Activated CD8-positive, alpha-beta memory T cell treated with anti-CD3 and anti-CD28 coated beads for 36 hours (primary cell): ENCODE results near the gene SUFU. TPM values are rescaled to one million over a fixed set of nuclear protein-coding genes. Genes with fewer than 3 reads are reported as not detected.

Experiments
- CTCF ChIA-PET: fragments of 350-600 bp; sonication (Branson Sonifier 250); formaldehyde crosslinking; loops from one replicate; lab custom pipeline; 2021; ENCODE audit warnings: antibody characterized with exemption; lab: Charles Lee
- POLR2A ChIA-PET: fragments of 350-600 bp; sonication (Branson Sonifier 250); formaldehyde crosslinking; loops from one replicate; lab custom pipeline; 2021; ENCODE audit warnings: antibody characterized with exemption; lab: Charles Lee
- total RNA-seq, 2 experiments: library from RNA; stranded (reverse); gene quantifications; one replicate each; pipeline ENCODE4 v1.2.3, GENCODE V29; 2021

SUFU gene
- total RNA-seq, 2 experiments from 2014 or later = 6.8 to 7.4 TPM

- POLR2A ChIA-PET = no interaction called here
- CTCF ChIA-PET = no interaction called here
Observed at GRCh38 chr10:102598243-102598642, 94.5 kb downstream of the SUFU start.

GRCh38 chr10:102599565-102600327, 96.0 kb downstream of the SUFU start:
- ChIA-PET CTCF (interaction anchor here (1.0 to 1.6 kb wide), 2 partner anchors 11 to 16 kb away, joined by 4 read pairs; no protein-coding TSS in a partner anchor), POLR2A (no interaction called here)

DNA sequence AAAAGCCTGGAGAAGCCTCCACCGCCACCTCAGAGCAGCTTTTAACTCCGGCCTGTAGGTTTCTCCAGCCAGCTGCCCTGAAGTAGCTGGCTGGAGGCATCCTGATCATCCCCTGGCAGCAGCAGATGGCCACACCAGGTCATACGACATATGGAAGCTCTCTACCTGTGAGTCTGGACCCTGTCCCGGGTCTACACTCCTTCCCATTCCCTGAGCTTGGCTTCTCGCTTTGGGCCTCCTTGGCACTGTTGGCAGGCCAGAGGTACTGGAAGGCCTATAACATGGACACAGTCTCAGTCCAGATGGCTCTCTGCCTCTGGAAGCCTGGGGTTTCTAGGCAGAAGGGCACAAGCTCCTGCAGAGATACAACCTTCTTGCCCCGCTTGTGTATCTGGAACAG, 97.0 kb downstream of the SUFU start:
- ChIA-PET CTCF (interaction anchor here (1.6 kb wide), 1 partner anchor 17 kb away, joined by 4 read pairs; no protein-coding TSS in a partner anchor), POLR2A (no interaction called here)

- POLR2A ChIA-PET = no interaction called here
- CTCF ChIA-PET = interaction anchor here (0.5 to 1.6 kb wide), 2 partner anchors 18 to 60 kb away, joined by 3 to 4 read pairs; no protein-coding TSS in a partner anchor
Observed at GRCh38 chr10:102601639-102602038, 97.9 kb downstream of the SUFU start.

- POLR2A ChIA-PET = no interaction called here
- CTCF ChIA-PET = interaction anchor here (0.5 kb wide), 1 partner anchor 61 kb away, joined by 3 read pairs; no protein-coding TSS in a partner anchor
Observed at GRCh38 chr10:102602272-102603045, 98.7 kb downstream of the SUFU start.

DNA sequence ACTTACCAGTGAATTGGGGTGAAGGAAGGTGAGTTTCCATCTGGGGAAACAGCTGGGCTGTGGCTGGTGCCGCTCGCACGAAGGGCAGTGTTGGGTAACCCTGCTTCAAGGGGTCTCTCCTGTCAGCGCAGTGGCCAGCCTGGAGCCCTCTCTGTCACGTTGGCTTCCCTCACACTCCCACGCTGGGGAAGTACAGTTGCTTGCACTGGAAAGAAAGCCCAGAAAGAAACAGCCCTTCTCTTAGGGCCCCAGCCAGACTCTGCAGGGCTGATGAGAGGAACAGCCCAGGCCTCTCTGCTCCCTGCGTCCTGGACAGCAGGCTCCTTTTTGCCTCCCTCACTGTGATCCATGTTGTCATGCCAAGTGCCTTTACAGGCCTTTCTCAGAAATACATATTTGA, 100.2 kb downstream of the SUFU start:
- ChIA-PET POLR2A (no interaction called here), CTCF (no interaction called here)

DNA sequence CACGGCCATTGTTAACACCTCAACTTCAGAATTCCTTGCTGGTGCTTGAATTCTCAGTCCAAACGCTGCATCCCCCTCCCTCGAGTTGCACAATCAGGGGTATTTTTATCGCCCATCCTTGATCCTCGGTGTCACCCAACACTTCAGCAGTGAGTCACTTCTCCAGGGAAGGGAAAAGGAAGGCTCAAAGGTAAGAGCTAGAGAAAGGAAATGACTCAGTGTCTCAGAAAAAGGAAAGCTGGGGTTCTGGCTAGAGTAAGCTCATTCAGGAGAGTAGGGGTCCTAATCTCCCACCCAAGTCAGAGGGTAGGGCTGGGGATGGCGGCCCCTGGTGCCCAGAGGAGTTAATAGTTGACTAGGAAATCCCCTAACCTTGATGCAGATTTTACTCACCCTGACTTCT, 100.7 kb downstream of the SUFU start:
- ChIA-PET CTCF (no interaction called here), POLR2A (no interaction called here)

DNA sequence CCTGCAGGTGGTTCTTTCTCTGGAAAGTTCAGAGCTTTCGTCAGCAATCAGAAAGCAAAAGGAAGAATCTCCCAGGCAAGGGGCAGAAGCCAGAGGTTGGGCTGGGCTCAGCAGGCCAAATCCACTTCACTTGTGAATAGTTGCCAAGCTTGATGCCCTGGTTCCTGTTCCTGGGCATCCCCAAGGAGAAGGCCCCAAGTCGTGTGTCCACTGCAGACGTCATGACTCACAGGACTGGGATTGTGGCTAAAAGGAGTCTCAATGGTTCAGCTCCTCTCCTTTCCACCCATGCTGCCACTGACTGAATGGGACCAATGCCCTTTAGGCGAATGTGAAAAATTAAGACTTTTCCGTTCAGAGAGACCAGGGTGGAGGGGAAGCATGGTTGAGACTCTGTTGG, 101.9 kb downstream of the SUFU start:
- ChIA-PET CTCF (interaction anchor here (0.6 kb wide), 1 partner anchor 1278 kb away, joined by 3 read pairs; no protein-coding TSS in a partner anchor), POLR2A (no interaction called here)

DNA sequence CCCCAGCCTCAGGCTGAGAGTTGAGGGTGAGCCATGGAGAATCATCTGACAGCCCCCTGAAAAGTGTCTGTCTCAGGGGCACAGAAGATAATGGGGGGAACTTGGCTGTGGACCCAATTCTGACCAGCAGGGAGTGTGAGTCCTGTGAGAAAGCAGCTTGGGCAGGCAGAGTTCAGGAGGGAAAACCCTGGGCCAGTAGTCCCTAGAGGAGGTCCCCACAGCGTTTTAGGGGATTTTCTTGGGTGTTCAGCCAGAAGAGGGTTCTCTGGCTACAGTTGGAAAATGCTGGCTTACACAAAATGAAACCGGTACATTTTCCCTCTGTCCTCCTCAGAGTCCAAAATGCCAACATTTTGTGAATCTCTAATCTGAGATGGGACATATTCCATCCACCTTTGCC, 104.7 kb downstream of the SUFU start:
- CTCF ChIA-PET = interaction anchor here (1.4 kb wide), 1 partner anchor 36 kb away, joined by 3 read pairs; the partner anchor contains the start of gene TRIM8
- POLR2A ChIA-PET = no interaction called here

DNA sequence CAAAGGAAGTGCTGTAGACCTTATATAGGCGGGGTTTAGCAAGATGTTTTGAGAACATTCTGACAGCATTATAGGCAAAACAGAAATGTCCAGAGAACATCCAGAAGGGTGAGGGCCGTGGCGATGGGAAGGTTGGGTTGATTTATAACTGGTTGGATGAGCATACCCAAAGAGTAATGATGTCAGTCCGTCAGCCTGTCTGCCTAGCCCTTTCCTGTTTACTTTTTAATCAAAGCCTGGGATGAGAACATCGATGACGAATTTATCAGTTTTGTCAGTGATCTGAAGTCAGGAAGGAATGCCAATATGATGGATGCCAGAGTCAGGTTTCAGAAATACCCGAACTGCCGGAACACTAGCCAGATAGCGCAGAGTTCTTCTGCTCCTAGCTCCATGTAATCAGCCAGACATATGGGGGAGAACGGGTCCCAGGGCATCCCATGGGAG, 106.7 kb downstream of the SUFU start:
- ChIA-PET POLR2A (interaction anchor here (0.6 kb wide), 1 partner anchor 38 kb away, joined by 4 read pairs; no protein-coding TSS in a partner anchor), CTCF (interaction anchor here (1.2 kb wide), 1 partner anchor 10 kb away, joined by 4 read pairs; no protein-coding TSS in a partner anchor)

- ChIA-PET CTCF (interaction anchor here (1.2 kb wide), 1 partner anchor 12 kb away, joined by 4 read pairs; no protein-coding TSS in a partner anchor), POLR2A (no interaction called here)
Observed at GRCh38 chr10:102611514-102612087, 107.8 kb downstream of the SUFU start.

DNA sequence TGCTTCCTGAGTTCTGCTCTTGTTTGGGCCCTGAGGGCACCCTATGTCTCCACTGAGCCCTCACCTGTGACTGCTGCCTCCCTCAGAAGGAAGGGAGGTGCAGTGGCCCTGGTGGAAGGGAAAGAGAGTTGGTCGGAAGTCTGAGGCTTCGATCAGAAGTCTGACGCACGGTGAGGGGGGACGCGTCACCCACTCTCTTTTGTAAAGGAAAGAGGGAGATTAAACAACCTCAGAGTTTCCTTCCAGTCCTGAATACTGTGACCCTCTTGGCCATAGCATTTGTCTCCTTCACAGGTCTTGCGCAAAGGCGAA, 109.1 kb downstream of the SUFU start:
- POLR2A ChIA-PET = no interaction called here
- CTCF ChIA-PET = no interaction called here

DNA sequence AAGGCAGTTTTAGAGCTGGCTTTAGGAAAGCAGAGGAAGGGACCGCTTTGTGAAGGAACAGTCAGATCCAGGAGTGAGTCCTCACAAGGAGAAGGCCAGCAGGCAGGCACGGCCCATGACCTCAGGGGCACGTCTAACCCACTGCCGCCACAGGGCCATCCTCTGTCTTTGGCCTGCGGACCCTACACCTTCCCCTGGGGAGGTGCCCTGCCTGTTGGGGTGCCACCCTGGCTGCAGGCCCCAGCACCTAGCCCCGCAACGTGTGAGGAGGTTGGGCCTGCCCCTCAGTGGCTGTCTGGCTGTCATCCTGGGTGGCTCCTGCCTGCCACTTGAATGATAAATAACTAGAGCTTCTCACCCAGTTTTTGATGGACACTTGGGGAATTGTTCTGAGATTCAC, 109.5 kb downstream of the SUFU start:
- POLR2A ChIA-PET = no interaction called here
- CTCF ChIA-PET = interaction anchor here (1.8 kb wide), 1 partner anchor 30 kb away, joined by 4 read pairs; no protein-coding TSS in a partner anchor

GRCh38 chr10:102613785-102614184, 110.0 kb downstream of the SUFU start:
- POLR2A ChIA-PET = no interaction called here
- CTCF ChIA-PET = interaction anchor here (0.7 to 1.8 kb wide), 3 partner anchors 14 to 545 kb away, joined by 3 to 6 read pairs (median 4); no protein-coding TSS in a partner anchor

- POLR2A ChIA-PET = no interaction called here
- CTCF ChIA-PET = interaction anchor here (0.6 to 2.0 kb wide), 6 partner anchors 13 to 216 kb away, joined by 3 to 7 read pairs (median 4); partner anchors contain the start of genes C10orf95 and TRIM8
Observed at GRCh38 chr10:102614888-102615287, 111.1 kb downstream of the SUFU start.

DNA sequence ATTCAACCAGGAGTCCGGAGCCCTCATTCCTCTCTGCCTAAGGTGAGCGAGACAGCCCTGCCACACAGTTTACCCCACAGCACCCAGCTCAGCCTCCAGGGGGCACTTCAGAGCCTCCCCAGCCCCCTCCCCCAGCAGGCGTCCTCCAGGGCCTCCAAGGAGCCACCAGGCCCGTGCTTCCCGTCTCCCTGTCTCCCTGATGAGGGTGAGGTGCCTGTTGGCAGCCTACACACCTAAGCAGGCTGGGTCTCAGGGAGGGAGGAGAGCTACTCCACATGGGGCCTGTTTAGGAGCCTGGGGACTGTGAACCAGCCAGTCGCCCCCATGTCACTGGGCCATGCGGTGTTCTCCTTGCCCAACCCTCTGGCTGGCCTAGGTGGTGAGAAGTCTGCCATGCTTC, 111.6 kb downstream of the SUFU start:
- CTCF ChIA-PET = interaction anchor here (0.6 to 2.0 kb wide), 6 partner anchors 13 to 217 kb away, joined by 3 to 7 read pairs (median 4); partner anchors contain the start of genes C10orf95 and TRIM8
- POLR2A ChIA-PET = no interaction called here

DNA sequence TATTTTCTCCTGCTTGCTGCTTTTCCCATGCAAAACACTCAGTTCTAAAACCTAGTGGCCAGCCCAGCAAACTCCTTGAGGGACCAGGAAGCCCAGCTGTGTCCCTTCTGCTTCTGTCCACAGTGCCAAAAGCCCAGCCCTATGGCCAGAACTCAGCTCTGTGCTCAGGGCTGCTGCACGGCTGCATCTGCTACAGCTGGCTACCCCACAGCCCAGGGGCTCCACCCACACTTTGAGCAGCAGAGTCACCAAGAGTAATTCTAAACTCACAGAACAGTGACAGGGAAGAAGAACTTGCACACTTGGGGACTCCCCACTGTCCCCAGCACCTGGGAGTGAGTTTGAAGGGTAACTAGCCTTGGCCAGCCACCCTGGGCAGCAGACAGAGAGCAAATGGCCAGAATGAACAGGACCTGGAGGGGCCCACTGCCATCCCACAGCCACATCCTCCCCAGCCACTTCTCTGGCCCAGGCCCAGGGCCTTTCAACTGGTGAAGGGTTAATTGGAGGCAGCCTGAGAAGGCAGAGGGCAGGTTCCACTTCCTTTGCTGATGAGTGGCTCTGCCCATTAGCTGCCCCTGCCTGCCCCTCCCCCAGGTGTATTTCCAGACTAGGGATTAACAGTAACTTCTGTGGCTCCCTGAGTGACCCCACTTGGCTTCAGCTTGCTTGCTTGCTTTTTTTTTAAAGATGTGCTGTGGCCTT, 112.4 kb downstream of the SUFU start:
- POLR2A ChIA-PET = no interaction called here
- CTCF ChIA-PET = interaction anchor here (0.8 to 2.0 kb wide), 3 partner anchors 9 to 165 kb away, joined by 3 to 7 read pairs (median 3); partner anchors contain the start of gene C10orf95

GRCh38 chr10:102617041-102617440, 113.3 kb downstream of the SUFU start:
- POLR2A ChIA-PET = no interaction called here
- CTCF ChIA-PET = interaction anchor here (0.8 kb wide), 1 partner anchor 10 kb away, joined by 3 read pairs; no protein-coding TSS in a partner anchor
